ENCODE measurements around the gene ZSWIM5. TPM values are rescaled to one million over a fixed set of nuclear protein-coding genes. Genes with fewer than 3 reads are reported as not detected.

Gene ZSWIM5
- total RNA-seq, 4 donors from 2014 or later, result 2.1 to 3.7 (median 2.5) TPM

DNA sequence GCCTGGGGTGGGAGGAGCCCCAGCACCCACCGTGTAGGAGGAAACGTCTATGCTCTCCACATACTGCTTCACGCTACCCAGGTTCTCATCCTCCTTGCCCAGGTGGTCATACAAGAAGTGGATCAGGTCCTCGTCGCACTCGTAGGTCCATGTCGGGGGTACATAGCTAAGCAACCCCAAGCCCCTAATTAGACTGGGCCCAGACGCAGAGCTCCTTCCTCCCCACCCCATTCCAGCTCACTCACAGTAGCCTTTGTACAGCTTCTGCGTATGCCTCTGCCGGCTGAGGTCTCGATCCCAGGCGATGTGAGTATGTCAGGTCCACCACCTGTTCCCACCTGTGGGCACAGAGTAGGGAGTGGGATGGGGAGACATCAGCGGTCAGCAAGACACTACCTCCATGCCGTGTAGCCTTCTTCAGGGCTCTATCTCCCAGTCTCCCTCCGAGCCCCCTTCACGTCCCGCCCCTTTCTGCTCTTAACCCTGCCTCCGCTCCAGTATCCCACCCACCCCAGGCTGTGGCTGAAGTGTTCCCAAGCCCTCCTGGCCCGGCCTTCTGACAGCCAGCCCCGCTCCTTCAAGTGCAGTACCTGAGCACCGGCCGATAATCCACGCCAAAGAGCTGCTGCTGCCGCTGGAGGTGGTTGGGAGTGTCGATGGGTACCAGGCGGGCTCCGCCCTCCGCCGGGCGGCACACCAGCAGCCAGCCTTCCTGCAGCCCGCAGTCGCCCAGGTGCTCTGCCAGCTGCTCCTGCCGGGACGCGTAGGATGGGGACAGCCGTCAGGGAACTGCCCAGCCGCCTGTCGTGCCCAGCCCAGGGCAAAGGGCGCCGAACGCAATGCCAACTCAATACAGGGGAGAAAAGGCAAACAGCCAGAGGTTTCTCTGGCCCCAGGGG is 196.2 kb downstream of the ZSWIM5 start:
- Histone ChIP-seq H3K9me3 (no peaks in the 10 kb centered on the region), H3K27me3 (no peaks in the 10 kb centered on the region), H3K27ac (peak overlapping the region in 3 of 4 donors; percentile 87 to 91 (median 90)), H3K4me1 (peaks cover 0 to 52% (median 33%) of the 10 kb centered on the region in 4 donors), H3K36me3 (peaks cover 0 to 51% (median 19%) of the 10 kb centered on the region in 3 donors), H3K4me3 (peak overlapping the region; percentile 61 to 98 (median 87))
- no peak for DNase-seq (ENCODE audit: low spot score in 2 of 2)
- WGBS, 2 donors, result 17 to 19% methylated on average over 25 to 39 of the region's 41 CpGs
- TF ChIP-seq POLR2A (IDR thresholded peaks at IDR 0.05) (no peak), EP300 (IDR thresholded peaks at IDR 0.05) (no peak)
- TF ChIP-seq, protein P1, sequence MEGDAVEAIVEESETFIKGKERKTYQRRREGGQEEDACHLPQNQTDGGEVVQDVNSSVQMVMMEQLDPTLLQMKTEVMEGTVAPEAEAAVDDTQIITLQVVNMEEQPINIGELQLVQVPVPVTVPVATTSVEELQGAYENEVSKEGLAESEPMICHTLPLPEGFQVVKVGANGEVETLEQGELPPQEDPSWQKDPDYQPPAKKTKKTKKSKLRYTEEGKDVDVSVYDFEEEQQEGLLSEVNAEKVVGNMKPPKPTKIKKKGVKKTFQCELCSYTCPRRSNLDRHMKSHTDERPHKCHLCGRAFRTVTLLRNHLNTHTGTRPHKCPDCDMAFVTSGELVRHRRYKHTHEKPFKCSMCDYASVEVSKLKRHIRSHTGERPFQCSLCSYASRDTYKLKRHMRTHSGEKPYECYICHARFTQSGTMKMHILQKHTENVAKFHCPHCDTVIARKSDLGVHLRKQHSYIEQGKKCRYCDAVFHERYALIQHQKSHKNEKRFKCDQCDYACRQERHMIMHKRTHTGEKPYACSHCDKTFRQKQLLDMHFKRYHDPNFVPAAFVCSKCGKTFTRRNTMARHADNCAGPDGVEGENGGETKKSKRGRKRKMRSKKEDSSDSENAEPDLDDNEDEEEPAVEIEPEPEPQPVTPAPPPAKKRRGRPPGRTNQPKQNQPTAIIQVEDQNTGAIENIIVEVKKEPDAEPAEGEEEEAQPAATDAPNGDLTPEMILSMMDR (IDR thresholded peaks at IDR 0.05), result no peak

DNA sequence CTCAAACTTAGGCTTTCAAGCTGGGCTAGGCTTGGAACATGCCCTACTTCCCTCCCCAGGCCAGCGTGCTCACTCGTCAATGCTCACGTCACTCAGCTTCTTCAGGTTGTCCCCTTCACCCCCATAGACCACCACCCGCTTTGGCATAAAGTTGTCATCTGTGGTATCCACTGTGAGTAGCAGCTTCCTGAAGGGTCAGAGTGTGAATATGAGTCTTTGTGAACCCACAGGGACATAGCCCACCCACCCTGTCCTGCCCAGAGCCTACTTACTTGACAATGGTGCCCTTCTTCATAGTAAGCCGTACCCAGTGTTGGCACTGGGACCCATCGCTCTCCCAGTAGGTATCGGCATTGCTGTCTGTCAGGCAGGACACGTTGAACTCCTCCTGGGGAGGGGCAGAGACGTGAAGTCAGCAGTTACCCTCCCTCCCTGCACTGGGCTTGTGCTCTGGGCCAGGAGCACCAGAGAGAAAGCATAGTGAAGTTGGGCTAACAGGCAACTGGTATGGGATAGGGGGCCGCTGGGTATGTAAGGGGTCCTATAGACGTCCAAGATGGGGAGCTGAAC is 197.0 kb downstream of the ZSWIM5 start:
- Histone ChIP-seq H3K36me3 (peaks cover 0 to 56% (median 26%) of the 10 kb centered on the region in 3 donors), H3K9me3 (no peaks in the 10 kb centered on the region), H3K27ac (peak overlapping the region in 1 of 4 donors; percentile 91), H3K27me3 (no peaks in the 10 kb centered on the region), H3K4me1 (peaks cover 0 to 46% (median 32%) of the 10 kb centered on the region in 4 donors), H3K4me3 (peak overlapping the region in 1 of 4 donors; percentile 89)
- 73 to 84% methylated on average over 11 of the region's 11 CpGs for WGBS, 2 donors
- DNase-seq (ENCODE audit: low spot score in 2 of 2), result no peak
- TF ChIP-seq POLR2A (IDR thresholded peaks at IDR 0.05), result no peak
- TF ChIP-seq EP300 (IDR thresholded peaks at IDR 0.05), result no peak
- TF ChIP-seq, protein P1 (IDR thresholded peaks at IDR 0.05), result no peak

DNA sequence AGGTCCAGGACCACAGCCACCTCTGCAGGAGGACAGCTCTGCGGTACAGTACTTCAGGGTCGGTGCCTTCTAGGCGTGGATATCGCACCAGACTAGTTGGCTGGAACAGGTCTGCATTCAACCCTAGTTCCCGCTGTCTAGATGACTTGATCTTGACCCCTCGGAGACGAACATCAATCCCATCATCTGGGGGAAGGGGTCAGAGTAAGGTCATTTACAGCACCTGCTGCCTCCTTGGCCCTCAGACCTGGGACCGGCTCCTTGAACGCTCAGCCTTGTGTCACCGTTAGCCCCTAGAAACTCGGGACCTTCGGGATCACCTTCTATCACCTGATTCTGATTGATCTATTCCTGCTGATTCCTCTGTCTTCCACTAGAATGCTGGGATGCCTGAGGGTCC is 197.9 kb downstream of the ZSWIM5 start:
- TF ChIP-seq EP300 (IDR thresholded peaks at IDR 0.05) (no peak), POLR2A (IDR thresholded peaks at IDR 0.05) (no peak)
- TF ChIP-seq, protein P1 (IDR thresholded peaks at IDR 0.05), result no peak
- H3K4me3 ChIP-seq, result no peak overlapping the region
- no peaks in the 10 kb centered on the region for H3K9me3 ChIP-seq
- no peak overlapping the region for H3K27ac ChIP-seq
- WGBS, 2 donors, result 86 to 88% methylated on average over 11 to 12 of the region's 12 CpGs
- peaks cover 0 to 37% (median 30%) of the 10 kb centered on the region in 4 donors for H3K4me1 ChIP-seq
- DNase-seq (ENCODE audit: low spot score in 2 of 2), result no peak
- peaks cover 0 to 59% (median 33%) of the 10 kb centered on the region in 3 donors for H3K36me3 ChIP-seq
- no peaks in the 10 kb centered on the region for H3K27me3 ChIP-seq

DNA sequence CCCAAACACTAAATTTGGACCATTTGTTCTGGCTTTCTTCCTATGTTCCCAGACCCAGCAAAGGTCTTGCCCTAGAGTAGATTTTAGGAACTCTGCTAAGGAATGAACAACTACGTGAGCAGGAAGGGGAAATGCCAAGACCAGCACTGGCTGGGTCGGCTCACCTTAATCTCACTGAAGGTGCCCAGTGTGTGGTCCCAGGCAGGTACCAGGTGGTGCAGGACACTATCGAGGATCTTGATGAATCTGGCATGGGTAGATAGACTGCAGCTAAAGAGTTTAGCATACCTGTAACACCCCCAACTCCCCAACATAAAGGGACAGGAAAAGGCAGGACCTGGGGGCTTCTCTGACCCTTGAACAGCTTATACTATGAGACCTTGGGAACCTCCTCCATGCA is 198.3 kb downstream of the ZSWIM5 start:
- Histone ChIP-seq H3K4me3 (no peak overlapping the region), H3K36me3 (peaks cover 0 to 62% (median 38%) of the 10 kb centered on the region in 3 donors), H3K9me3 (no peaks in the 10 kb centered on the region), H3K27me3 (no peaks in the 10 kb centered on the region), H3K4me1 (peaks cover 0 to 33% (median 26%) of the 10 kb centered on the region in 4 donors), H3K27ac (no peak overlapping the region)
- TF ChIP-seq EP300 (IDR thresholded peaks at IDR 0.05), result no peak
- TF ChIP-seq, protein P1 (IDR thresholded peaks at IDR 0.05), result no peak
- no peak for TF ChIP-seq POLR2A (IDR thresholded peaks at IDR 0.05)
- no peak for DNase-seq (ENCODE audit: low spot score in 2 of 2)
- 86 to 92% methylated on average over 3 of the region's 3 CpGs for WGBS, 2 donors

DNA sequence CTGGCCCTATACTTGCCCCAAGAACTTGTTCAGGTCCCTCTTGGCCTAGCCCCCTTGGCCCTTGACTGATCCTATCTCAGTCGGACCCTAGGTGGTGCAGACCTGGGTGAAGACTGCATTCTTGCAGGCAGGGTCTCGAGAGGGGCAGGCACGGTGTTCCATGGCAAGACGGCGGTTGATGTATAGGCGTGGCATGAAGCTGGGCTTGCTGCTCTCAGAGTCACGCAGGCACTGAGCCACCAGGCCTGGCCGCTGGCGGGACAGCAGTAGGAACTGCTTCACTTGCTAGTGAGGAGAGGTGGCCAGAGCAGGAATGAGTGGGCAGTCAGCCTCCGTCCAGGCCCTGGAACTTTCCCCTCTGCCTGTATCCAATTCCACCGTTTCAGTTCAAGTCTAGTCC is 199.1 kb downstream of the ZSWIM5 start:
- TF ChIP-seq POLR2A (IDR thresholded peaks at IDR 0.05), result no peak
- TF ChIP-seq, protein P1 (IDR thresholded peaks at IDR 0.05), result no peak
- TF ChIP-seq EP300 (IDR thresholded peaks at IDR 0.05), result no peak
- no peak for DNase-seq (ENCODE audit: low spot score in 2 of 2)
- no peaks in the 10 kb centered on the region for H3K27me3 ChIP-seq
- peaks cover 0 to 25% (median 18%) of the 10 kb centered on the region in 4 donors for H3K4me1 ChIP-seq
- H3K9me3 ChIP-seq, result no peaks in the 10 kb centered on the region
- H3K4me3 ChIP-seq, result no peak overlapping the region
- H3K27ac ChIP-seq, result no peak overlapping the region
- WGBS, 2 donors, result 73 to 80% methylated on average over 11 of the region's 11 CpGs
- H3K36me3 ChIP-seq, result peaks cover 0 to 70% (median 43%) of the 10 kb centered on the region in 3 donors

Data from tibial nerve (tissue), 4 donors.